HG03039 (cell line): ENCODE measurements around the gene ARID4B.
"Not testable (repeated sequence)": the region's sequence is repeated elsewhere in the genome, so short reads cannot be mapped to it uniquely, and the experiment has no call there.

Source experiments
- ATAC-seq: cut with Tn5 transposase; IDR thresholded peaks from one replicate; pipeline ENCODE4 v1.9.1; 2021; ENCODE audit warnings: mild to moderate bottlenecking, moderate library complexity; ENCODE audit not compliant: unreplicated experiment

ARID4B gene

DNA sequence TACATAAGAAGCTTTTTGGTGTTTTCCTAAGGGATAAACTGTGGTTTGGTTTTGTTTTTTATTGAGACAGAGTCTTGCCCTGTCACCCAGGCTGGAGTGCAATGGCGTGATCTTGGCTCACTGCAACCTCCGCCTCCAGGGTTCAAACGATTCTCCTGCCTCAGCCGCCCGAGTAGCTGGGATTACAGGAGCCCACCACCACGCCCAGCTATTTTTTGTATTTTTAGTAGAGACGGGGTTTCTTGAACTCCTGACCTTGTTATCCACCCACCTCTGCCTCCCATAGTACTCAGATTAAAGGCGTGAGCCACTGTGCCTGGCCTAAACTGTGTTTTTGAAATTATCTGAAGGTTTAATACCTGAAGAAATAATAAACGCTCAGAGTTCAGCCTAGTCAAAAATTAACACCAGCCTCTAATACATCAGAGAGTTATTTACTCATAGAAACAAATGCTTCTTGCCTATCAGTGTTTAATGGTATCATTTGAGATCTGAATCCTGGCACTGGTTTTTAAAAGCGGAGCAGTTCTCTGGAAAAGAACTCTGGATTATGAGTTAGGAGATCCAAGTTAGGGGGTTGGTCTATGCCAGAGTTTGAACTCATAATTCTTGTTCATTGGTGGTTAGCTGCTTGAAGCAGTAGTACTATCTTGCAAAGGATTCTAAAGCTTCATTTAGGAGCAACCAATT, 28.7 kb downstream of the ARID4B start:
- no peak for ATAC-seq

DNA sequence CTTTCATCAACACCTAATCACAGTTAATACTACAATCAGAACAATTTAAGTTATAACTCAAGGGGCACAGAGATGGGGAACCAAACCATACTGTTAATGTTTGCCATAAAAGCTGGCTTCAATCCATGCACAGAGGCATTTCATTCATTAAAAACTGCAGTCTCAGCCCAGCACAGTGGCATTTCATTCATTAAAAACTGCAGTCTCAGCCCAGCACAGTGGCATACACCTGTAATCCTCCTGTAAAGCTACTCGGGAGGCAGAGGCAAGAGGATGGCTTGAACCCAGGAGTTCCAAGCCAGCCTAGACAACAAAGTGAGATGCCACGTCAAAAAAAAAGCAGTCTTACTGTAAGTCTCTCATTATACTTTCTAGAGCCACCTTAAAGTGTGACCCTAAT, 29.2 kb downstream of the ARID4B start:
- ATAC-seq, result no peak

DNA sequence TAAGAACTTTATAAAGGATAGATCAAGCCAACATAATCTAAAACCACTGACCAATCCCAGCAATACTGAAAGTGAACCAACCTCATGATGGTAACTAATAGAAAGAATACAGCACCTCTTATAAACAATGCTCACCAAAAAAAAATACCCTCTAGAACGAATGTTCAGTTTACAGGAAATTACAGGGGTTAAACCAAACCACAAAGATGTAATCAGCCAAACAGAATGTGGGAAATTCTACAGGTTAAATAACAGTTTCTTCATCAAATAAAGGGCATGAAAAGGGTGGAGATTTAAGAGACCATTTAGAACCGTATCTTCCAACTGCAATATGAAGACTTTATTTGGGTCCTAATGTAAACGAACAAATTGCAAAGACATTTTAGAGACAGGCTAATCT, 30.4 kb downstream of the ARID4B start:
- no peak for ATAC-seq

DNA sequence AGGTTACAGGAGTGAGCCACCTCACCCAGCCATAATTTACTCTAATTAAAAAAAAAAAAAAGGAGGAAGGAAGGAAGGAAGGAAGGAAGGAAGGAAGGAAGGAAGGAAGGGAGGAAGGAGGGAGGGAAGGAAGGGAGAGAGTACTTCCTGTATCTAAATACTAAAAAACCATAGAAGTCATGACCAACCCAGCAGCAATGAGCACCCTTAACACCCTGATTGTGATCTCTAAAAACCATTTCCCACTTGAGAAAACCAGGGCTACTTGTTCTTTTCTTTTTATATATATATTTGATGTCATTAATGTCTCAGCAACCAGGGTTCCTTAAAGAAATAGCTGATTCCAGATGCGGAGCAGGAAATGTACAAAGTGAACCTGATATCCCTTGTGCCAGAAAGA, 31.2 kb downstream of the ARID4B start:
- no peak for ATAC-seq

DNA sequence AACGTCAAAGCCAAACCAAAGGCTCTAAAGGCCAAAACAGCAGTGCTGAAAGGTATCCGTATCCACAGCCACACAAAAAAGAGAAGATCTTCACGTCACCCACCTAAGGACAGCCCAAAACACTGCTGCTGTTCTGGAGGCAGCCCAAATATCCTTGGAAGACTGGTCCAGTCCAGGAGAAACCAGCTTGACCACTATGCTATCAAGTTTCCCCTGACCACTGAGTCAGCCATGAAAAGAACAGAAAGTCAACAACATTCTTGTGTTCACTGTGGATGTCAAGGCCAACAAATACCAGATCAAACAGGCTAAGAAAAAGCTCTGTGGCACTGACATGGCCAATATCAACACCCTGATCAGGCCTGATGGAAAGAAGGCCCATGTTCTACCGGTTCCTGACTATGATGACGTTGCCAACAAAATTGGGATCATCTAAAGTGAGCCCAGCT, 32.1 kb downstream of the ARID4B start:
- ATAC-seq, result no peak

DNA sequence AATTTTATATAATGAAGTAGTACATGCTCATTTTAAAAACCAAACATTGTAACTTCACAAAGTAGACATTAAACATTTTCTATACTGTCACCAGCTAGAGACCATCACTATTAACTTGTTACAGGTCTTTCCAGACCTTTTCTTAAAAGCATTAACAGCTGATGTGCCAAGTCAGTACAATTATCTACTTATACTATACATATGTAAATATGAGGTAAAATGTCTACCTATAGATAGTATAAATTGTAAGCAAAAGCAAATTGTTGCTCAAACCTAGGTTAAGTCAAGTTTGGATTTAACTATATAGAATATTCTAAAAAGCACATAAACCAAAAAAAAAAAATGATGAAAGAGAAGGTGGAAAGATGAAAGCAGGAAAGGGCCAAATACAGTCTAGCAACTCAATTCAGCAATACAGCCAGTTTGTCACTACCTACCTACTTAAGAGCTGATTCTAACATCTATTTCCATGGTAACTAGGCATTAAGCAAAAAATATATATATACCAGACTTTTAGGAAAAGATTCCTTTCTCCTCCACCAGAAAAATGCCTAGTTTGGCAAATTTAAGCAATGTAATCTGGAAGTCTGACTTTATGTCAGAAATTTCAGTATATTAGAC, 34.5 kb downstream of the ARID4B start:
- no peak for ATAC-seq

DNA sequence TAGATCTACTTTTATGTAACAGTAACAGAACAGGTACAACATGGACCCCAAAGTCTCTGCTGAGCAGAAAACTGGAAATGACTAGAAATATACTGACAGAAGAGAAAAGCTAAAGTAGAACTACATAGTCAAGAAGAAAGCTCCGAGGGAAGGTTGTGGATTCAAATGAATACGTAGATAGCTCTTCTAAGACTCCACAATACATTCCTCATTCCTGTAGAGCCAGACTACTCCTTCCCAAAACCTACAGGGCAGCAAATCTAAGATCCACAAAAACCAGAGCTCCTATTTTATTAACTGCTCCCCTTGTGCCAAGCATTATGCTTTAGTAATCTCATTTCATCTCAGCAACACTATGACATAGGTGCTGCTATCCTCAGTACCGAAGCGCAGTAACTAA, 35.2 kb downstream of the ARID4B start:
- no peak for ATAC-seq

DNA sequence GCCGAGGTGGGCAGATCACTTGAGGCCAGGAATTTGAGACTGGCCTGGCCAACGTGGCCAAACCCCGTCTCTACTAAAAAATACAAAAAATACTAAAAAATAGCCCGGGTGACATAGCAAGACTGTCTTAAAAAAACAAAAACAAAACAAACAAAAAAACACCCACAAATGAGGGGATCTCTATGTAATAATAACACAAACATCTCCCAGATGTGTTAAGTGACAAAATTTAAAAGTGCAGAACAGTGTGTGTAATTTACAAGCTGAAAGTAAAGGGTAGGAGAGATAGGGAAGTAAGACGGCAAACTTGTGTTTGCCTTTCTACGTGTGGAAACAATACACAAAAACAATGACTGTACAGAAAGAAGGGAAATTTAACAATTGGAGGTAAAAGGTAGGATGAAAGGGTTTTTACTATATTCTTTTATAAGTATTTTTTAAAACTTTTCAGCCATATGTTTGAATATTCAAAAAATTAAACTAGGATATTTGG, 36.3 kb downstream of the ARID4B start:
- no peak for ATAC-seq

DNA sequence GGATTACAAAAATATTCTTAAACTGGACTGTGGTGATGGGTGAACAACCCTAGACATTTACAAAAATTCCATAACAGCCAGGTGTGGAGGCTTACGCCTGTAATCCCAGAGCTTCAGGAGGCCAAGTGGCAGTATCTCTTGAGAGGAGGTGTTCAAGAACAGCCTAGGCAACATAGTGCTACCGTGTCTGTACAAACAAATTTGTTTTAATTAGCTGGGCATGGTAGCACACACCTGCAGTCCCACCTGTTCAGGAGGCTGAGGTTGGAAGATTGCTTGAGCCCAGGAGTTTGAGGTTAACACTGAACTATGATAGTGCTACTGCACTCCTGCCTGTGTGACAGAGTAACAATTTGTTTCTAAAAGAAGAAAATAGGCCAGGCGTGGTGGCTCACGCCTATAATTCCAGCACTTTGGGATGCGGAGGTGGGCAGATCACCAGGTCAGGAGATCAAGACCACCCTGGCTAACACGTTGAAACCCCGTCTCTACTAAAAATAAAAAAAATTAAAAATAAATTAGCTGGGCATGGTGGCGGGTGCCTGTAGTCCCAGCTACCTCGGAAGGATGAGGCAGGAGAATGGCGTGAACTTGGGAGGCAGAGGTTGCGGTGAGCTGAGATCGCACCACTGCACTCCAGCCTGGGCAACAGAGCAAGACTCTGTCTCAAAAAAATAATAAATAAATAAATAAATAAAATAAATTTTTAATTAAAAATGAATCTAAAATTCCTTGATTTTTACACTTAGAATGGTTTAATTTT, 37.1 kb downstream of the ARID4B start:
- ATAC-seq, result no peak

DNA sequence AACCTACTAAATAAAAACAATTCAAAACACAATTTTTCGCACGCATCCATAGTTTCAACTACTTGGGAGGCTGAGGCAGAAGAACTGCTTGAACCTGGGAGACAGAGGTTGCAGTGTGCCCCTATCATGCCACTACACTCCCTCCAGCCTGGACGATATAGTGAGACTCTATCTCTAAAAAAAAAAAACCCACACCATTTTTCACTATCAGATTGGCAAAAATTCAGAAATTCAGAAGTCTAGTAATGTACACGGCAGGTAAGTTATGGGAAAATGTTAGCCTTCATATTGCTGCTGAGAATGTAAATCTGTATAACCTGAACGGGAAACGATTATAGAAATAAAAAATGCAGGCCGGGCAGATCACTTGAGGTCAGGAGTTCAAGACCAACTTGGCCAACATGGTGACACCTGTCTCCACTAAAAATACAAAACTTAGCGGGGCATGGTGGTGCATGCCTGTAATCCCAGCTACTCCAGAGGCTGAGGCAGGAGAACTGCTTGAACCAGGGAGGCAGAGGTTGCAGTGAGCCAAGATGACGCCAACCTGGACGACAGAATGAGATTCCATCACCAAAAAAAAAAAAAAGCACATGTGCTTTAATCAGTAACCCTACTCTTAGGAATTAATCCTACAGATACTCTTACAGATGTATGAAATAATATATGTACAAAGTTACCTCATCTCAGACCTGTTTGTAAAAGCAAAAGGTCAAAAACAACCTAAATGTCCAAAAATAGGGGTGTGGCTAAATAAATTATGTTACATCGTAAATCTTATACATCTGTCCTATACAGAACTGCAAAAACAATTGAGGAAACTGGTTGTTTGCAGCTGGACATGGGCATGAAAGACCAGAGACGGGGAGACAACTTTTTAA, 37.9 kb downstream of the ARID4B start:
- no peak for ATAC-seq

DNA sequence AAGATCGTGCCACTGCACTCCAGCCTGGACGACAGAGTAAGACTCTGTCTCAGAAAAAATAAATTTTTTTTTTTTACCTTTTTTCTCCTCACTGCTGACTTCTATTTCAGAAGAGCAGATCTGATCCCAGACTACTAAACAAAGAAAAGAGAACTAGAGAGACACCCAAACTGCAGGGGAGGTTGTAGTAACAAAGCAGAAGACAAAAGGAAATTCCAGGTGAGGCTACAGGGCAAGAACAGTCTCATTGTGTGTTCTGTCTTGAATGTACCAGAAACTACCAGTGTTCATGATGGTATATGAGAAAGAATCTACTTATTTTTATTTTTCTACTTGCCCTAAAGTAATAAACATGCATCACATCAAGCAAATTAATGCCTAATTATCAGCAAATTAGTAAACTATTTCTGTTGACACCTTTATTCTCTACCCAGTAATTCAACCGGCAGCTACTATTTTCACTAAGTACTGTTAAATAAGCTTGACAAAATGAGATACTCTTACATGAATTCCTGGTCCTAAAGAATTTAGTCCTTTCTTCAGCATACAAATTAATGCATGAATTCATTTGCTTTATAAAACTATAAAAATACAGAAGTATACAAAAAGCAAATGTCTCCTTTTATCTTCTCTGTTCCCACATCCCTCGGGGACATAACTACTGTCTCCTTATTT, 40.6 kb downstream of the ARID4B start:
- ATAC-seq, result no peak

DNA sequence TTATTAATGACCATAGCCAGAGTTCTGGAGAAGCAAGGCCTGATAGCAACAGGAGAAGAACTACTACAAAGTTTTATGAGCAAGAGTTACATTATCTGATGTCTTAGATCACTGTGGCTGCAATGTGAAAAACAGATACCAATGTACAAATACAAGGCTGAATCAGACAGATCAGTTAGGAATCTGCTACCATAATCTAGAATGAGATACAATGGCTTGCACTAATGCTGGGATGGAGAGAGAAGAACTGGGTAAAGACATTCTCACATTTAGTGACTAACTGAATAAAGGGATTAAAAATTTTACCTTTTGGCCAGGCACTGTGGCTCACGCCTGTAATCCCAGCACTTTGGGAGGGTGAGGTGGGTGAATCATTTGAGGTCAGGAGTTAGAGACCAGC, 41.3 kb downstream of the ARID4B start:
- ATAC-seq, result no peak

DNA sequence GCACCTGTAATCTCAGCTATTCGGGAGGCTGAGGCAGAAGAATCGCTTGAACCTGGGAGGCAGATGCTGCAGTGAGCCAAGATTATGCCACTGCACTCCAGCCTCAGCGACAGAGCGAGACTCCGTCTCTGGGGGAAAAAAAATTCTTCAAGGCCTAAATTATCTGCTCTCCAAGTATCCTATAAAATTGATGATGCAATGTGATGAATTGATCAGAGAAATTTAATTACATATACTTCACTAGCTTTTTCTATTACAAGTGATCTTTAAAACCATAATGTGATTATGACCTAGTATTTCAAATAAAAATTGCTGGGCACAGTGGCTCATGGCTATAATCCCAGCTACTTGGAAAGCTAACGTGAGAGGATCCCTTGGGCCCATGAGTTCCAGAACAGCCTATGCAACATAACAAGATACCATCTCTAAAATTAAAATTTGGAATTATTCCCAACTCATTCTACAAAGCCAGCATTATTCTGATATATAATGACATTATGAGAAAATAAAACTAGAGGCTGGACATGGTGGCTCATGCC, 43.7 kb downstream of the ARID4B start:
- no peak for ATAC-seq

DNA sequence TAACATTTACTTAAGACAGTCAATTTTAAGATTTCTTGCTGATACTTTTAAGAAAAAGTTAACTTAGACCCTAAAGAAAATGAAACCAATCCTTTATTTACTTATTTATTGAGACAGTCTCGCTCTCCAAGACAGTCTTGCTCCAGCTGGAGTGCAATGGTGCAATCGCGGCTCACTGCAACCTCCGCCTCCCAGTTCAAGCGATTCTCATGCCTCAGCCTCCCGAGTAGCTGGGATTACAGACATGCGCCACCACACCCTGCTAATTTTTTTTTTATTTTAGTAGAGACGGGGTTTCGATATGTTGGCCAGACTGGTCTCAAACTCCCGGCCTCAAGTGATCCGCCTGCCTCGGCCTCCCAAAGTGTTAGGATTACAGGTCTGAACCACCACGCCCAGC, 44.3 kb downstream of the ARID4B start:
- ATAC-seq, result not testable (repeated sequence)

DNA sequence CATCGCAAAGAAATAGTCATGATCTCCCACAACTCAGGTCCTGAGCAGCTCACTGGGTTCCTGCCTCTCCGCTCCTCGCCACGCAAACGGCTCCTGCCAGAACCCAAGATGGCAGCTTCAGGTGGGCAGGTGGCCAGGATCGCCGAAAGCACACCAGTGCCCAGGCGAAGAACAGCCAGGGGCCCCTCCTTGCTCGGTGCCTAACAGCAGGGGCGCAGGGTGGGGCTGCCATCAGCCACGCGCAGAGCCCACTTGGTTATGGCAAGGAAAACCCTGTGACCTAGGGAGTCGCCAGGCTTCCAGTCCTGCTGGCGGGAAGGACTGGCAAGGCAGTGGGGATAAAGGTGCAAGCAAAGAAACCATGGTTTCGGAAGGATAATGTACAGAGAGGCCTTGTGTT, 47.5 kb downstream of the ARID4B start:
- ATAC-seq, result no peak

DNA sequence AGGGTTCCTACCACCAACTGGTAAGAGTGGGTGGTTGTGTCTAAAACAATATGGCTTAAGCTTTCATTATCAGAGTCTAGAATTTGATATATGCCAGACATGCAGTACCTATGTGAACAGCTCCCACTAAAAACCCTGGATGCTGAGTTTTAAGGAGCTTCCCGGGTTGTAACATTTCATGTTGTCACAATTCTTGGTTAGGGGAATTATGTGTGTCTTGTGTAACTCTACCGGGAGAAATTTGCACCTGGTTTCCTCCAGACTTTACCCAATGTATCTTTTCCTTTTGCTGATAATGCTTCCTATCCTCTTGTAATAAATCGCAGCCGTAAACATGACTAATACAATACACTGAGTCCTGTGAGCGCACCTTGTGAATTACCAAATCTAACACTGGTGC, 48.3 kb downstream of the ARID4B start:
- ATAC-seq, result no peak

DNA sequence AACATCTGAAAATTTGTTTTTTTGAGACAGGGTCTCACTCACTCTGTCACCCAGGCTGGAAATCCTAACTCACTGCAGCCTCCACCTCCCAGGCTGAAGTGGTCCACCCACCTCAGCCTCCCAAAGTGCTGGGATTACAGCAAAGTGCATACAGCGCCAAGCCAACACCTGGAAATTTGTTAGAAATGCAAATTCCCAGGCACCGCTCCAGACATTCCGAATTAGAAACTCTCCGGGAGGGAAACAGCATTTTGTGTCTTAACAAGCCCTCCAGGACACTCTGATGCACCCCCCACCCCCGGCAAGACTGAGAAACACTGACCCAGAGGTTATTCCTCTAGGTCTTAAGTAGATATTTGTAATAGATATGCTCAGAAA, 49.1 kb downstream of the ARID4B start:
- no peak for ATAC-seq

DNA sequence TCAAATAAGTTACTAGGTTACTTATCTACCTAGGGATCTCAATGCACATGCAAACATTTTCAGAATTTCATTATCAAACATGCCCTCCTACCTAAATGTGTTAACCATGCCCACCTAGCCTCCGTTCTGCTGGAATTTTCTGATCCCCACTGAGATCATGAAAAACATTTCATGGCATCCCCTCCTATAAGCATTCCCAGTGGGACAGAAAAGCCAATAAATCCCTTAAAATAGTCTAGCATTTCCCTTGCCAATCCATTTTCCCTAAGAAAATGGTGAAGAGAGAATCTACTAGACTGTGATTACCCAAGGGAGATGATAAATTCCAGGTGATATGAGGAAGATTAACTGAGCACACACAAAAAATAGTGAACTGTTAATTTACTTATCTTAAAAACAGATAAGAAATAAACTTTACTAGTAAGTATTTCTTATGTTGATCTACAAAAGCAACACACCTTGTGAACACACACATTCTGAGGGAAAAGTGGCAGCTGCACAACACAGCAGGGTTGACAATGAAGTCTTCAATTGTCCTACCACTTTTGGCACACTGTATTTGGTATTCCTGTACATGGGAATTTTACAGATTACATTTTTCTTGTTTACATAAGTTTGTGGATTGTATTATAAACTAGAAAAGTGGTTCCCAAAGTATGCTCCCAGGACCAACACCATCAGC, 49.6 kb downstream of the ARID4B start:
- ATAC-seq, result no peak

DNA sequence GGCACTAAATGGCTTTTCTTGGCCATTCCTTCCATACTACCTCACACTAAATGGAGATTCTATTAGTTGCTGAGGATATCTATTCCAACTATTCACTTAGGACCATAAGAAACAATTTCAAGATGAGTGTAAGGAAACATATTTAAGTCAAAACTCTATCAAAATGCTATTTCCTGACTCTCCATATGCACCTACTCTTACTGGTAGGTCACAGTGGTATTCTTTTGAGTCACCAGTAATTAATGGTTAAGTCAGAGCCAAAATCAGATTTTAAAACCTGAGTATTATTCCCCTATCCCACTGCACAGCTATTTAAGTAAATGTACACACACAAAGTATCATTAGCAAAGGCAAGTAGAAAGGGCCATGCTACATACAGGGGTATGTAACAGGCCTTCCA, 50.3 kb downstream of the ARID4B start:
- no peak for ATAC-seq

DNA sequence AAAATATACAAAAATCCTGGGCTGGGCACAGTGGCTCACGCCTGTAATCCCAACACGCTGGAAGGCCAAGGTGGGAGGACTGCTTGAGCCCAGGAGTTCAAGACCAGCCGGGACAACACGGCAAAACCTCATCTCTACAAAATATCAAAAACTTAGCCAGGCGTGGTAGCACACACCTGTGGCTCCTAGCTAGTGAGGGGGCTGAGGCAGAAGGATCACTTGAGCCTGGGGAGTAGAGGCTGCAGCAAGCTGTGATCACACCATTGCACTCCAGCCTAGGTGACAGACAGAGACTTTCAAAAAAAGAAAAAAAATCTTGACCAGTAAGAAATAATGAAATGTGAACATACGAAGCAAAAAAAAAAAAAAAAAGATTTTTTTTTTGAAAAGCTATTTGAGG, 52.1 kb downstream of the ARID4B start:
- ATAC-seq, result no peak
